HG03196 (cell line): ENCODE data around the gene LUZP2.
"Not testable (repeated sequence)": the region's sequence is repeated elsewhere in the genome, so short reads cannot be mapped to it uniquely, and the experiment has no call there.

Experiments used
- ATAC-seq: cut with Tn5 transposase; IDR thresholded peaks from one replicate; pipeline ENCODE4 v1.9.1; 2021; ENCODE audit not compliant: unreplicated experiment

Gene LUZP2

DNA sequence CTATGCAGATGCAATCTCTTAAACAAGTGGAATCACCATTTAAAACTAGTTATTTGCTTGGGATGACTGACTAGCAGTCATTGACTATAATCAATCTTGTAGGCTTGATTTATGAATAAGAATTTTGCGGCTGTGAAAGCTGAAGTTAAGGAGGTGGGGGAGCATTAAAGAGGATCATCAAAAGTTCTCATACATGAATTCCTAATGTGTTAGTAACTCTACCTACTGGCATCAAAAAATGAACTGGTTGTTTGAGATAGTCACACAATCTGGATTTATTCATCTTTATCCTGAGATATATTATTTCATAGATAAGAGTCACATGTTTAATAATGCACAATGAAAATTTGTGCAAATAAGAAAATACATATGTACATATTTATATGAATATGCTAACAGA is 393.6 kb downstream of the LUZP2 start:
- no peak for ATAC-seq

DNA sequence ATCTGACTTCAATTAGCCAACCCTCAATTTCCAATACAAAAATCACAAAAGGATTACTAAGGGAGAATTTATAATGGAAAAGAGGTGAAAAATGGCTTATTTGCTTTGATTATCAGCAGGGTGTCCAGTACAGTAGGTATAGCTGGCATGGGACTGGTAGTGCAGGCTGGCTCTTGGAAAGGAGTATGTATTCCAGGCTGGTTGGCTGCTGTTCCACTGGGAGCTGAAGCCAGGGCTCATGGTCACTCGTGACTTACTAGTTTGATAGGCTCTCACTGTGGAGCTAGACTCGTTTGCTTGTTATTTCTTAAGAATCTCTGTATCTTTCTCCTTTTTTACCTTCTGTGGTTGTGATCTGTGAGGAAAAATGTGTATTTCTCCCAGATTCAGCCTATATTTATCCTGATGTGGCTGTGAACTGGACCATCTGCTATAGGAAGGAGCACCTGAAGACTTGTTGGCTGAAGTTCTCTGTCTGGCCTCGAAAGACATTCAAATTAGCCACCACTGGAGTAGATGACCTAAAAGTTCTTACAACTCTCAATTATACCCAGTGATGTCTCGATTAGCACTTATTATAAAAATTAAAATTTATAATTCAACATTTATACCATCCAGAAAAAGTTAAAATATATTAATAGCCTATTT is 395.1 kb downstream of the LUZP2 start:
- not testable (repeated sequence) for ATAC-seq

DNA sequence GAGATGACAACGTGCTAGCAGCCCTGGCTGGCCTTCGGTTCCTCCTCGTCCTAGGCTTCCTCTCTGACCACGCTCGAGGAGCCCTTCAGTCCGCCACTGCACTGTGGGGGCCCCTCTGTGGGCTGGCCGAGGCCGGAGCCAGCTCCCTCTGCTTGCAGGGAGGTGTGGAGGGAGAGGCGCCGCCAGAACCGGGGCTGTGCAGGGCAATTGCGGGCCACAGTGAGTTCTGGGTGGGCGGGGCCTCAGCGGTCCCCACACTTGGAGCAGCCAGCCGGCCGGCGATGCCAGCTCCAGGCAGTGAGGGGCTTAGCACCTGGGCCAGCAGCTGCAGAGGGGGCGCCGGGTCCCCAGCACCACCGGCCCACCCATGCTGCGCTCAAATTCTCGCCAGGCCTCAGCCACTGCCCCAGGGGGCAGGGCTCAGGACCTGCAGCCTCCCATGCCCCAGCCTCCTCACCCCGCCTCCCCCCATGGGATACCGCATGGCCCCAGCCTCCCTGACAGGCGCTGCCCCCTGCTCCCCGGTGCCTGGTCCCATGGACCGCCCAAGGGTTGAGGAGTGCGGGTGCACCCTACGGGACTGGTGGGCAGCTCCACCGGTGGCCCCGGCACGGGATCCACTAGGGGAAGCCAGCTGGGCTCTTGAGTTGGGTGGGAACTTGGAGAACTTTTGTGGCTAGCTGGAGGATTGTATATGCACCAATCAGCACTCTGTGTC is 399.4 kb downstream of the LUZP2 start:
- ATAC-seq = no peak

DNA sequence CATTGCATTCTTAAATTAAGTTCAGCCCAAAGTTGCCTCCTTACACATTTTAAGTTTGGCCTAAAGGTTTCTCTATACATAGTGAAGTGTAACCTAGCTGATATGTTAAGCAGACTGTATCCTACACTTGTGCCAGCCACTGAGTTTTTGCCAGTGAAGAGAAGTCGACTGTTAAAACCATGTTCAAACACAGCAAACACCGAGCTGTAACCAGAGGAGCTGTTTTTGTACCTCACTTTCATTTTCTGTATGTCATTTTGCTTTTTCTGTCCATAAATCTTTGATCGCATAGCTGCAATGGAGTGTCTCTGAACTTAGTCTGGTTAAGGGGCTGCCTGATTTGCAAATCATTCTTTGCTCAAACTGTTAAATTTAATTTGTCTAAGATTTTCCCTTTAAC is 403.7 kb downstream of the LUZP2 start:
- no peak for ATAC-seq

DNA sequence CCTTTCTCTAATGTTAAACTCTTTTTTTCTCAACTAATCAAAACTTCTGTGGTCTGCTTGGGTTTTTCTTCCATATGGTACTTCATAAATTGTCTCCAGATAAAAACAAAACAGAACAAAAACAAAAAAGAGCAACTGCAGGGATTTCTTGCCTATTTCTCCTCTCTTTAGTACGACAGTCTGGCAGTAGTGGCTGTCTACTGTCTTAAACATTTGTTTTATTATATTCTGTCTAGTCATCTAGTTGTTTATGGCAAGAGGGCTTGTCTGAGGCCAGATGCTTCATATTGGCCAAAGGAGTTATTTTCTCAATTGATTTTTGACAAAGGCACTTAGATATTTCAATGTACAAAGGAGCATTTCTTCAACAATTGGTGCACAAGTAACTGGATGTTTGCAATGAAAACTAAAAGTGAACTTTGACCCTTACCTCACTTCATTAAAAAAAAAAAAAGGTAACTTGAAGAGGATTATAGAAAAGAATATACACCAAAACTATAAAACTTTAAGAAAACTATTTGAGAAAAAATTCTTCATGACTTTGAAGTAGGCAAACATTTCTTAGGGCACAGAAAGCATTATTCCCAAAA is 404.2 kb downstream of the LUZP2 start:
- no peak for ATAC-seq

DNA sequence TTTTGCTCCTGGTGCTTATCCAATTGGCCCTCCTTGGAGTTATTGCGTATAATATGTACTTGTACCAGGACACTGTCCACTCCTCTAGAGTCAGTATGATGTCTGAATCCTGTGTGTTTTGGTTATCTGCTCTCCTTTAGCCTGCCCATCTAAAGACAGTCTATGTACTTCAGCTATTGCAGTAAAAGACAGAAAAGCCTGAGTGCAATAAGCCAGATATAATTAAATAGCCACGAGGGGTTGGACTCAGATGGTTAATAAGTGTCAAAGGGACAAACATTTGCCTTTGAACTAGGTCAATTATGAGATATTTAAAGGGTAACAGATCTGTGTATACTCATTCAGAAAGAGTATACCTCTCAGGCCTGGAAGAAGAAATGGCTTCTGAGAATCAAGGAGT is 406.7 kb downstream of the LUZP2 start:
- ATAC-seq = no peak

GRCh38 chr11:24925091-24925490 is 428.2 kb downstream of the LUZP2 start:
- no peak for ATAC-seq

DNA sequence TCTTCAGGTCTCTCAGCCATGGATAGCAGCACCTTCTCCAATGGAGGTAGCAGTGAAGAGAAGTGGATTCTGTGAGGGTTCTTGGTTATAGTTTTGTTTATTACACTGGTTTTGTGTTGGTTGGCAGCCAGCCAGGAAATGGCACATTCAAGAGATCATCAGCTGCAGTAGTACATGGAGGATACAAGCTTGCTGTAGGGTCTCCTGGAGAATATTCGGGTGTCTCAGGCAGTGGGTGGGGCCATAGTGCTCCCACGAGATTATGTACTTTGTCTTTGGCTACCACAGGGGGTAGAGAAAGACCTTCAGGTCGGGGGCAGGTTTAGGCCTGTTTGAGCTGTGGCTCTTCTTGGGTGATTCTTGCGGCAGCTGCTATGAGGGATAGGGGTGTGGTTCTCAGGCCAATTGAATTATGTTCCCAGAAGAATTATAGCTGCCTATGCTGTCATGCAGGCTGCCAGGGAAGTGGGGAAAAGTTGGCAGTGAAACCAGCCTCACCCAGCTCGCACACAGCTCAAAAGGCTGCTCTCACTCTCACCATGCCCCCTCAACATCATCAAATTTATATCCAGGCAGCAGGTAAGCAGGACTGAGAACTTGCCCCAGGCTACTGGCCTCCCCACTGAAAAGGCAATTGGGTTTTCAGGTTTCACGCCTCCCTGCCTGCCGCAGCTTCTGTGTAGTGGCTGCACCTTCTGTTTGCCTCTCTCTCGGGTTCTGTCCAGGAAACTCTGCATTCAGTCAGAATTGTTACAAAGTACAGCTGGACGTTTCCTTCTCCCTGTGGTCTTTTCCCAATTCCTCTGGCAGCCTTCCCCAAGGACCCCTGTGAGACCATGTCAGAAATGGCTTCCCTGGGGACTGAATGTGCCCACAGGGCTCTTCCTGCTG is 435.5 kb downstream of the LUZP2 start:
- ATAC-seq = no peak

GRCh38 chr11:24934733-24935439 is 438.0 kb downstream of the LUZP2 start:
- no peak for ATAC-seq

DNA sequence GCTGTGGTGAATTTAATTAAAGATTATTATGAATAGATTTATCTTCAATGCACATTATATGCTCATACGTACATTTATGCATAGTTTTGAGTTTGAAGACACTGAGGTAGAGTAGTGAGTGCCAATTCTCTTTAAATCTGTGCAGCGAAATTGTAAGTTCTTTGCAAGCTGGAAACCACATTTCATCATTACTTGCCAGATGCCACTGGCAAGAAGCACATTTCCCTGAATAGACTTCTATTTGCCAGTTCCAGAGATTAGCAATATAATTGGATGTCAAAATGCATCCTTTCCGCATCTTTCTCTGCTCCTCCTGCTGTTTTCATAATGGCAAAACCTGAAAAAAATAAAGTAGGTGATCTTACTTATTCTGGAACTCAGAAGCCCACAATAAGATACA is 448.0 kb downstream of the LUZP2 start:
- no peak for ATAC-seq

DNA sequence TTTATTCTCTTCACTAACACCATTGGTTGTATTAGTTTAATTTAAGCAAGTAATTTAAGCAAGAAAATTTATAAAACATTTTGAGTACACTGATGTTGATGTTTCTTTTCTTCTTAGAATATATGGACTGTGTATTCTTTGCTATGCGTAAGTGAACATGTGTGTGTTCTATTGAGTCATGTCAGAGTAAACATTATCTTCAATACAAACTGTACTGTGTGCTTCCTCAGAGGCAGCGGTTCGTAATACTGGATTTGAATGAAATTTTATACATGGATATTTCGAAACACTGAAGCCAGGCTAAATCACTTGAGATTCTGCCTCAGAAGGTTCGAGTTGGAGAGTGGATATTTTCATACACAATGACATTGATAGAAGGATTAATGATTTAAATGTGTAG is 452.6 kb downstream of the LUZP2 start:
- no peak for ATAC-seq

DNA sequence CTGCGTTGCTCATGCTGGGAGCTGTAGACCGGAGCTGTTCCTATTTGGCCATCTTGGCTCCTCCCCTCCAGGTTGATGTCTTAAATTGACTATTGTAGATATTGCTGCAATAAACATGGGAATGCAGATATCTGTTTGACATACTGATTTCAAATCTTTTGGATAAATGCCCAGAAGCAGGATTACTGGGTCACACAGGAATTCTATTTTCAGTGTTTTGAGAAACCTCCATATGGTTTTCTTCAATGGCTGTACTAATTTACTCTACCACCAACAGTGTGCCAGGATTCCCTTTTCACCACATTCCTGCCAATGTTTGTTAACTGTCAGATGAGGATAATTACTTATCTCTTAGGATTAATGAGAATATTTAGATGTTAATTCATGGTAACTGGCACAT is 467.0 kb downstream of the LUZP2 start:
- no peak for ATAC-seq

GRCh38 chr11:24965748-24966147 is 468.9 kb downstream of the LUZP2 start:
- ATAC-seq = no peak

GRCh38 chr11:24993903-24994302 is 497.1 kb downstream of the LUZP2 start:
- ATAC-seq = not testable (repeated sequence)

- ATAC-seq = not testable (repeated sequence)
Measured at GRCh38 chr11:24999929-25000328, 503.1 kb downstream of the LUZP2 start.

GRCh38 chr11:25037431-25037830 is 540.6 kb downstream of the LUZP2 start:
- no peak for ATAC-seq

- no peak for ATAC-seq
Measured at GRCh38 chr11:25038131-25038530, 541.3 kb downstream of the LUZP2 start.

GRCh38 chr11:25039165-25039564 is 542.3 kb downstream of the LUZP2 start:
- no peak for ATAC-seq

- ATAC-seq = no peak
Measured at GRCh38 chr11:25048632-25049031, 551.8 kb downstream of the LUZP2 start.

DNA sequence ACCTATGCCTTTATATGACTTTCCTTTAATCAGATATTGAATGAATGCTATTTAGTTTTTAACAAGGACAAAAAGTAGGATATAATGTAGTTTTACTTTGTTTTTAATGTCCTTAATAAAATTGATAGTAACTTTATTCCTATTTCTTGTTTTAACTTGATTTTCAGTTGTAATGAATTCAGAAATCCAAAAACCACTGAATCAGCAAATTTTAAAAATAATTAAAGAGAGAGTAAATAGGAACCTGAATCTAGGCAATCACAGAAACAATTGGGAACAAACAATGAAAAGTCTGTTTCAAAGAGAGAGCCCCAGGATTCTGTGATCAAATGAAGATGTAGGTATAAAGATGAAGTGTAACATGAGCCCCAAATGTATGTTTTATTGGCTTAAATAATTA is 556.0 kb downstream of the LUZP2 start:
- no peak for ATAC-seq

GRCh38 chr11:25057861-25058260 is 561.0 kb downstream of the LUZP2 start:
- no peak for ATAC-seq
